Trophoblast cell (in vitro differentiated cells and primary cell): Measurements from ENCODE around the gene GRAMD4.

Experiments
- DNase-seq, 2 donors: peaks; one replicate each; pipeline ENCODE4 v3.0.0-alpha.2; 2016
- H2AFZ ChIP-seq: 2 replicates; pipeline ENCODE4 v1.6.1; 2013; ENCODE audit warnings: low read length, moderate library complexity, mild to moderate bottlenecking; ENCODE audit not compliant: insufficient read depth, poor library complexity
- H2AK5ac ChIP-seq: 2 replicates; pipeline ENCODE4 v1.6.1; 2013; ENCODE audit warnings: mild to moderate bottlenecking, low read length
- H2BK120ac ChIP-seq: 2 replicates; pipeline ENCODE4 v1.6.1; 2013; ENCODE audit warnings: low read length, mild to moderate bottlenecking, moderate library complexity; ENCODE audit not compliant: insufficient read depth, poor library complexity
- H2BK12ac ChIP-seq: 2 replicates; pipeline ENCODE4 v1.6.1; 2013; ENCODE audit warnings: mild to moderate bottlenecking, low read length, moderate library complexity
- H2BK5ac ChIP-seq: 2 replicates; pipeline ENCODE4 v1.6.1; 2013; ENCODE audit warnings: low read length, low read depth, moderate library complexity, mild to moderate bottlenecking; ENCODE audit not compliant: poor library complexity
- H3K14ac ChIP-seq: 2 replicates; pipeline ENCODE4 v1.6.1; 2013; ENCODE audit warnings: mild to moderate bottlenecking, low read length
- H3K18ac ChIP-seq: 2 replicates; pipeline ENCODE4 v1.6.1; 2013; ENCODE audit warnings: mild to moderate bottlenecking, low read length
- H3K23ac ChIP-seq: 2 replicates; pipeline ENCODE4 v1.6.1; 2013; ENCODE audit warnings: low read length
- H3K27ac ChIP-seq: 2 replicates; pipeline ENCODE4 v1.5.1; 2013; ENCODE audit warnings: low read depth, mild to moderate bottlenecking, inconsistent platforms, low read length, moderate library complexity
- H3K27me3 ChIP-seq: 2 replicates; pipeline ENCODE4 v1.6.1; 2013; ENCODE audit warnings: inconsistent platforms, mild to moderate bottlenecking, low read length, moderate library complexity; ENCODE audit not compliant: insufficient read depth
- H3K36me3 ChIP-seq, 2 experiments: 1 replicate in 1 of 2; 2 replicates in 1 of 2; pipeline ENCODE4 v1.6.1; 2013; ENCODE audit warnings: low read length in 2 of 2, mild to moderate bottlenecking in 2 of 2, moderate library complexity in 1 of 2; ENCODE audit not compliant: insufficient read depth in 2 of 2, control insufficient read depth in 1 of 2
- H3K4ac ChIP-seq: 2 replicates; pipeline ENCODE4 v1.6.1; 2013; ENCODE audit warnings: low read depth, mild to moderate bottlenecking, low read length, moderate library complexity
- H3K4me1 ChIP-seq, 2 experiments: 1 replicate in 1 of 2; 2 replicates in 1 of 2; pipeline ENCODE4 v1.6.1; 2013; ENCODE audit warnings: low read length in 2 of 2, mild to moderate bottlenecking in 2 of 2, moderate library complexity in 1 of 2; ENCODE audit not compliant: insufficient read depth in 2 of 2, control insufficient read depth in 1 of 2
- H3K4me2 ChIP-seq: 2 replicates; pipeline ENCODE4 v1.6.1; 2013; ENCODE audit warnings: inconsistent platforms, mild to moderate bottlenecking, low read length, moderate library complexity
- H3K4me3 ChIP-seq: 2 replicates; pipeline ENCODE4 v1.5.1; 2013; ENCODE audit warnings: mild to moderate bottlenecking, low read depth, low read length, inconsistent platforms
- H3K79me1 ChIP-seq: one replicate; pipeline ENCODE4 v1.6.1; 2013; ENCODE audit warnings: low read length
- H3K79me2 ChIP-seq: 2 replicates; pipeline ENCODE4 v1.6.1; 2013; ENCODE audit warnings: low read length, mild to moderate bottlenecking; ENCODE audit not compliant: control insufficient read depth, insufficient read depth, poor library complexity
- H3K9ac ChIP-seq: 2 replicates; pipeline ENCODE4 v1.6.1; 2013; ENCODE audit warnings: mild to moderate bottlenecking, low read length
- H3K9me3 ChIP-seq: 2 replicates; pipeline ENCODE4 v1.6.1; 2013; ENCODE audit warnings: low read depth, mild to moderate bottlenecking, control low read depth, inconsistent platforms, low read length; ENCODE audit not compliant: insufficient read depth
- H4K12ac ChIP-seq: 2 replicates; pipeline ENCODE4 v1.6.1; 2013; ENCODE audit warnings: low read depth, mild to moderate bottlenecking, low read length, moderate library complexity
- H4K8ac ChIP-seq: 2 replicates; pipeline ENCODE4 v1.6.1; 2013; ENCODE audit warnings: low read depth, mild to moderate bottlenecking, low read length, moderate library complexity
- H4K91ac ChIP-seq: one replicate; pipeline ENCODE4 v1.6.1; 2013; ENCODE audit warnings: low read depth, mild to moderate bottlenecking, low read length, moderate library complexity
- WGBS: extraction: QIAGEN DNeasy Blood & Tissue Kit; methylation state at CpG from one replicate; pipeline ENCODE4 v1.1.7; 2013; ENCODE audit warnings: missing lambda C conversion rate; ENCODE audit not compliant: insufficient read length, insufficient coverage; ENCODE audit errors: extremely low coverage; 5-methylcytosine and 5-hydroxymethylcytosine counted together

The GRAMD4 gene

GRCh38 chr22:46626356-46626755 lies 6.2 kb downstream of the GRAMD4 start:
- Histone ChIP-seq H3K36me3 (peaks cover 0 to 3% of the 10 kb centered on the region in 2 experiments), H3K18ac (no peak overlapping the region), H3K27me3 (no peaks in the 10 kb centered on the region), H3K4ac (no peak overlapping the region), H3K4me1 (peaks cover 11 to 14% of the 10 kb centered on the region in 2 experiments), H2AK5ac (no peak overlapping the region), H3K4me3 (no peak overlapping the region), H2BK120ac (no peak overlapping the region), H3K4me2 (no peak overlapping the region), H4K8ac (no peak overlapping the region), H3K14ac (no peak overlapping the region), H3K23ac (no peak overlapping the region), H2BK5ac (no peak overlapping the region), H4K12ac (no peak overlapping the region), H4K91ac (no peak overlapping the region), H3K79me1 (no peaks in the 10 kb centered on the region), H2BK12ac (no peak overlapping the region), H3K27ac (no peak overlapping the region), H3K9ac (no peak overlapping the region), H3K9me3 (peaks cover 3% of the 10 kb centered on the region), H3K79me2 (peaks cover 2% of the 10 kb centered on the region), H2AFZ (no peak overlapping the region)
- WGBS: no CpG with 5 or more reads among the region's 23 CpGs
- no peak for DNase-seq

- WGBS: no CpG with 5 or more reads among the region's 39 CpGs
- H3K4me3 ChIP-seq: no peak overlapping the region
- H4K8ac ChIP-seq: peak overlapping the region; percentile 8
- no peak overlapping the region for H3K27ac ChIP-seq
- H2AFZ ChIP-seq: no peak overlapping the region
- H2BK5ac ChIP-seq: no peak overlapping the region
- peak overlapping the region; percentile 69 for H2AK5ac ChIP-seq
- H3K14ac ChIP-seq: peak overlapping the region; percentile 14
- H3K79me1 ChIP-seq: no peaks in the 10 kb centered on the region
- peaks cover 0 to 3% of the 10 kb centered on the region in 2 experiments for H3K36me3 ChIP-seq
- peaks cover 7% of the 10 kb centered on the region for H3K9me3 ChIP-seq
- H4K91ac ChIP-seq: peak overlapping the region; percentile 22
- H3K18ac ChIP-seq: peak overlapping the region; percentile 37
- no peak for DNase-seq
- no peaks in the 10 kb centered on the region for H3K79me2 ChIP-seq
- peak overlapping the region; percentile 39 for H4K12ac ChIP-seq
- no peak overlapping the region for H2BK12ac ChIP-seq
- H3K4me1 ChIP-seq: peaks cover 4 to 7% of the 10 kb centered on the region in 2 experiments
- H3K4me2 ChIP-seq: no peak overlapping the region
- no peaks in the 10 kb centered on the region for H3K27me3 ChIP-seq
- no peak overlapping the region for H3K23ac ChIP-seq
- no peak overlapping the region for H2BK120ac ChIP-seq
- no peak overlapping the region for H3K9ac ChIP-seq
- no peak overlapping the region for H3K4ac ChIP-seq
Observed at GRCh38 chr22:46626911-46627805, 7.0 kb downstream of the GRAMD4 start.

DNA sequence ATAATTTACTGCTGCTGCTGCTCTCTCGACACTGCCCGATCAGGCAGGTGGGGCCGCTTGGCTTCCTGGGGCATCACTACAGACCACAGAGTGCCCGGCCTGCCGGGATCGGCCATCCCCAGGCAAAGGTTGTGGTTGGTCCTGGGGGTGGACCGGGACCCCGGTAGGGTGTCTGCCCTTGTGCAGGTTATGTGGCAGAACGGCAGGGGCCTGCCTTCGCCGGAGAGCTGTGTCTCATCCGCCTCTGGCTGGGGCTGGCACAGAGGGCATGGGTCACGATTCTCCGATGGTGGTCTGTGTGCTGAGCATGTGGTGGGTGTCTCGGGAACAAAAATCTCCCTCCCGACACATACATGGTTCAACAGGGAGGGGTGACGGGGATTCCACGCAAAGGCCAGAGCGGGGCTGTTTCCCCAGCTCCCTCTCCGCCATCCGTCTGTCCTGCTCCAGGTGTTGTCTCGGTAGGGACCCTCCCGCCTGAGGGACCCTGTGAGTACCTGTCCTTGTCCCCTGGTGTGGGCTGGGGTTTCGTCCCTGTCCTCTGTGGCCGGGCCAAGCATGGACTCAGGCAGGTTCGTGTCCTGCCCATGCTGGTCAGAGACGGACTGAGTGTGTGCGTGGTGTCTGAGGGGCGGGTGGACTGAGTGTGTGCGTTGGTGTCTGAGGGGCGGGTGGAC lies 7.8 kb downstream of the GRAMD4 start:
- no CpG with 5 or more reads among the region's 31 CpGs for WGBS
- H4K12ac ChIP-seq: no peak overlapping the region
- no peak for DNase-seq

DNA sequence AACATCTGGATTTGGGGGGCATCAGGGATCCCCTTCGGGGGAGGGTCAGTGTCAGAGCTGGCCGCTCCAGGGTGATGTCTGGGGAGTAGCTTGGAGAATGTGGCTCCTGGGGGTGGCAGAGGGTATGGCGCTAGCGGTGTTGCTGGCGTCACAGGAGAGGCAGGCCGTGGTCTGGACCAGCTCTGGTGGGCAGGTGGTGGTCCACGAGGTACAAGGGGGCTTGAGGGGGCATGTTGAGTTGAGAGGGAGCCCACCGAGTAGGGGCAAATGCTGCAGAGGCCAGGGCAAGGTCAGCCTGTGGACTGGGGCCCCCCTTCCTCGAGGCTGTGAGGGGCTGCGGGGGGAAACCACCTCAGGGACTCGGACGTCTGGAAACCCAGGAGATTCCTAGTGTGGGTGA lies 8.6 kb downstream of the GRAMD4 start:
- no peak overlapping the region for H3K23ac ChIP-seq
- H4K8ac ChIP-seq: no peak overlapping the region
- H3K4me1 ChIP-seq: peaks cover 7 to 10% of the 10 kb centered on the region in 2 experiments
- no peak overlapping the region for H3K4ac ChIP-seq
- H2AK5ac ChIP-seq: no peak overlapping the region
- no peaks in the 10 kb centered on the region for H3K79me2 ChIP-seq
- H2AFZ ChIP-seq: no peak overlapping the region
- no peak overlapping the region for H2BK12ac ChIP-seq
- H3K9me3 ChIP-seq: peaks cover 7% of the 10 kb centered on the region
- no peaks in the 10 kb centered on the region for H3K79me1 ChIP-seq
- no peak overlapping the region for H3K18ac ChIP-seq
- no peak overlapping the region for H4K12ac ChIP-seq
- no peak overlapping the region for H3K4me2 ChIP-seq
- H2BK5ac ChIP-seq: no peak overlapping the region
- WGBS: no CpG with 5 or more reads among the region's 12 CpGs
- H3K14ac ChIP-seq: no peak overlapping the region
- DNase-seq: no peak
- H3K4me3 ChIP-seq: no peak overlapping the region
- H3K27me3 ChIP-seq: no peaks in the 10 kb centered on the region
- H3K9ac ChIP-seq: no peak overlapping the region
- H4K91ac ChIP-seq: no peak overlapping the region
- peaks cover 0 to 3% of the 10 kb centered on the region in 2 experiments for H3K36me3 ChIP-seq
- H3K27ac ChIP-seq: no peak overlapping the region
- no peak overlapping the region for H2BK120ac ChIP-seq

More for the DNA sequence above, 7.8 kb downstream of the GRAMD4 start:
- Histone ChIP-seq H2BK5ac (no peak overlapping the region), H3K27ac (no peak overlapping the region), H3K79me2 (no peaks in the 10 kb centered on the region), H2AK5ac (no peak overlapping the region), H3K36me3 (peaks cover 0 to 3% of the 10 kb centered on the region in 2 experiments), H2BK12ac (no peak overlapping the region), H2BK120ac (no peak overlapping the region), H3K9ac (no peak overlapping the region), H3K27me3 (no peaks in the 10 kb centered on the region), H3K79me1 (no peaks in the 10 kb centered on the region), H3K4me1 (peaks cover 4 to 7% of the 10 kb centered on the region in 2 experiments), H3K18ac (no peak overlapping the region), H3K4me2 (no peak overlapping the region), H4K8ac (no peak overlapping the region), H3K4ac (no peak overlapping the region), H3K14ac (no peak overlapping the region), H2AFZ (no peak overlapping the region), H3K23ac (no peak overlapping the region), H3K9me3 (peaks cover 7% of the 10 kb centered on the region), H4K91ac (peak overlapping the region; percentile 7), H3K4me3 (no peak overlapping the region)
